ENCODE results near the gene PRKN. TPM values are rescaled to one million over a fixed set of nuclear protein-coding genes. Genes with fewer than 3 reads are reported as not detected.

PRKN gene
- total and polyA plus RNA-seq, 2 experiments from 2014 or later, result 0.10 to 0.84 TPM

GRCh38 chr6:162069995-162070394, 657.6 kb downstream of the PRKN start:
- Histone ChIP-seq H3K9me2 (ENCODE audit: insufficient read depth) (0 out of 2 replicates have a peak, but pooled peaks cover 2% of the 10 kb centered on the region), H3K4me2 (no peak overlapping the region), H3K27ac (ENCODE audit: low read depth) (no peak overlapping the region), H3K4me3 (no peak overlapping the region), H3K4me1 (ENCODE audit: insufficient read depth) (no peaks in the 10 kb centered on the region), H3K79me2 (replicated peaks; ENCODE audit: insufficient read depth) (no peaks in the 10 kb centered on the region), H4K20me1 (replicated peaks; ENCODE audit: insufficient read depth) (no peaks in the 10 kb centered on the region), H2AFZ (no peak overlapping the region), H3K27me3 (ENCODE audit: insufficient read depth) (no peaks in the 10 kb centered on the region), H3K36me3 (ENCODE audit: insufficient read depth) (no peaks in the 10 kb centered on the region), H3F3A (replicated peaks; ENCODE audit: low read depth) (no peaks in the 10 kb centered on the region)
- TF ChIP-seq ZNF114 (CRISPR knock-in tag; IDR thresholded peaks at IDR 0.05), result no peak
- no peak for TF ChIP-seq CTCF (conservative IDR thresholded peaks at IDR 0.05; ENCODE audit: low read depth in 2 of 2)
- TF ChIP-seq EZH2 (IDR thresholded peaks at IDR 0.05; ENCODE audit: low read depth, unreplicated experiment), result no peak
- no peak for TF ChIP-seq ZNF331 (CRISPR knock-in tag; IDR thresholded peaks at IDR 0.05; ENCODE audit: low read depth)
- no peak for TF ChIP-seq CREB1 (CRISPR knock-in tag; IDR thresholded peaks at IDR 0.05; ENCODE audit: low read depth)
- no peak for TF ChIP-seq NANOG (IDR thresholded peaks at IDR 0.05; ENCODE audit: borderline replicate concordance)
- no peak for TF ChIP-seq POLR2AphosphoS5 (IDR thresholded peaks at IDR 0.05; ENCODE audit: low read depth)
- TF ChIP-seq ZNF462 (CRISPR knock-in tag; IDR thresholded peaks at IDR 0.05), result no peak
- TF ChIP-seq EZH2phosphoT487 (IDR thresholded peaks at IDR 0.05; ENCODE audit: unreplicated experiment), result no peak
- no peak for TF ChIP-seq ETS1 (IDR thresholded peaks at IDR 0.05)
- no peak for TF ChIP-seq JUNB (IDR thresholded peaks at IDR 0.05; ENCODE audit: unreplicated experiment)
- no peaks in the 10 kb centered on the region for H3K36me3 Mint-ChIP-seq (ENCODE audit: low read depth)
- ATAC-seq (no peak), DNase-seq (ENCODE audit: low spot score) (no peak)
- no peaks in the 10 kb centered on the region for H3K27me3 Mint-ChIP-seq (ENCODE audit: insufficient read depth, low read depth, poor library complexity)
- H3K4me1 Mint-ChIP-seq, result no peaks in the 10 kb centered on the region
- no peak overlapping the region for H3K27ac Mint-ChIP-seq
- H3K9me3 Mint-ChIP-seq, result peaks cover 10% of the 10 kb centered on the region; the same call in 1 of the 3 replicates
- no peak overlapping the region for H3K4me3 Mint-ChIP-seq

Data from GM23338 (cell line).